GM18498 (cell line): ENCODE measurements around the gene RANBP9.

ENCODE experiments used
- ATAC-seq: cut with Tn5 transposase; IDR thresholded peaks from one replicate; pipeline ENCODE4 v1.9.1; 2021; ENCODE audit warnings: mild to moderate bottlenecking, moderate library complexity; ENCODE audit not compliant: unreplicated experiment

The RANBP9 gene

GRCh38 chr6:13711733-13712598 is at the start of gene RANBP9:
Gene RANBP9 (minus strand): TSS chr6:13711835. CDS start chr6:13711505, 330 bp downstream.
- peak; percentile 82 for ATAC-seq

GRCh38 chr6:13760307-13761304 is 49.0 kb upstream of the RANBP9 start:
- no peak for ATAC-seq

- ATAC-seq, result no peak
Observed at GRCh38 chr6:13759025-13759424, 47.4 kb upstream of the RANBP9 start.

GRCh38 chr6:13754644-13755043 is 43.0 kb upstream of the RANBP9 start:
- no peak for ATAC-seq

GRCh38 chr6:13743736-13744127 is 32.1 kb upstream of the RANBP9 start:
- no peak for ATAC-seq

- no peak for ATAC-seq
Observed at GRCh38 chr6:13742961-13743735, 31.5 kb upstream of the RANBP9 start.

GRCh38 chr6:13741365-13741764 is 29.7 kb upstream of the RANBP9 start:
- ATAC-seq, result no peak

GRCh38 chr6:13735031-13735430 is 23.4 kb upstream of the RANBP9 start:
- no peak for ATAC-seq

GRCh38 chr6:13733178-13733887 is 21.7 kb upstream of the RANBP9 start:
- no peak for ATAC-seq

GRCh38 chr6:13730704-13731103 is 19.1 kb upstream of the RANBP9 start:
- no peak for ATAC-seq

GRCh38 chr6:13729891-13730290 is 18.3 kb upstream of the RANBP9 start:
- no peak for ATAC-seq

GRCh38 chr6:13725570-13725969 is 13.9 kb upstream of the RANBP9 start:
- no peak for ATAC-seq

- ATAC-seq, result no peak
Observed at GRCh38 chr6:13725052-13725451, 13.4 kb upstream of the RANBP9 start.

GRCh38 chr6:13724182-13724581 is 12.5 kb upstream of the RANBP9 start:
- no peak for ATAC-seq

GRCh38 chr6:13722880-13723279 is 11.2 kb upstream of the RANBP9 start:
- ATAC-seq, result no peak

- ATAC-seq, result no peak
Observed at GRCh38 chr6:13718123-13718458, 6.5 kb upstream of the RANBP9 start.

- ATAC-seq, result no peak
Observed at GRCh38 chr6:13716955-13717295, 5.3 kb upstream of the RANBP9 start.

GRCh38 chr6:13716225-13716954 is 4.8 kb upstream of the RANBP9 start:
- no peak for ATAC-seq

GRCh38 chr6:13715444-13715883 is 3.8 kb upstream of the RANBP9 start:
- ATAC-seq, result no peak

GRCh38 chr6:13712599-13712898 is 914 bp upstream of the RANBP9 start:
- no peak for ATAC-seq
